SK-N-SH (cell line): ENCODE data around the gene CKS1B. TPM values are rescaled to one million over a fixed set of nuclear protein-coding genes. Genes with fewer than 3 reads are reported as not detected.
A peak's percentile ranks its signal among the peaks of the same experiment; 100 is the strongest.

ENCODE experiments used
- CTCF ChIA-PET: fragments of 300-600, 350-600 bp; formaldehyde crosslinking; extraction: SDS; loops from one replicate; lab custom pipeline; 2021; lab: Yijun Ruan, JAX
- POLR2A ChIA-PET: fragments of 350-600 bp; sonication (Branson Sonifier 250); formaldehyde crosslinking; extraction: SDS; loops from one replicate; lab custom pipeline; 2020; ENCODE audit warnings: antibody characterized with exemption, inconsistent platforms; lab: Yijun Ruan, JAX
- DNase-seq: peaks from one replicate; pipeline ENCODE4 v3.0.0; 2012
- H2AFZ ChIP-seq: fragments of 200-600 bp; sonication (generic); 2 replicates; pipeline ENCODE4 v1.8.1; 2016; ENCODE audit warnings: antibody characterized with exemption, mild to moderate bottlenecking, low read depth
- H3F3A ChIP-seq: fragments of 200-600 bp; sonication (generic); replicated peaks from 2 replicates; pipeline ENCODE3; 2016; ENCODE audit warnings: antibody characterized with exemption, mild to moderate bottlenecking; ENCODE audit not compliant: insufficient read depth
- H3K27ac ChIP-seq, 2 experiments: fragments of 200-500 bp in 1 of 2; fragments of 200-600 bp in 1 of 2; sonication (Bioruptor generic) in 1 of 2; sonication (generic), shearing (Covaris generic) in 1 of 2; 2 replicates each; pipeline versions ENCODE4 v1.5.1 to v1.6.1; 2014 to 2016; ENCODE audit warnings: low read depth in 2 of 2, inconsistent platforms in 1 of 2, low read length in 1 of 2, mild to moderate bottlenecking in 1 of 2, mixed read lengths in 1 of 2
- H3K27me3 ChIP-seq: fragments of 200-600 bp; sonication (generic), shearing (Covaris generic); 2 replicates; pipeline ENCODE4 v1.6.1; 2016; ENCODE audit warnings: mixed run types; ENCODE audit not compliant: insufficient read depth
- H3K36me3 ChIP-seq, 2 experiments: fragments of 200-500 bp in 1 of 2; fragments of 200-600 bp in 1 of 2; sonication (Bioruptor generic) in 1 of 2; sonication (generic) in 1 of 2; replicated peaks in 1 of 2; 2 replicates each; pipeline versions ENCODE3 to v1.5.1; 2014 to 2016; ENCODE audit warnings: low read length in 1 of 2, mild to moderate bottlenecking in 1 of 2; ENCODE audit not compliant: insufficient read depth in 2 of 2, control insufficient read depth in 1 of 2
- H3K4me1 ChIP-seq, 2 experiments: fragments of 200-500 bp in 1 of 2; fragments of 200-600 bp in 1 of 2; sonication (Bioruptor generic) in 1 of 2; sonication (generic), shearing (Covaris generic) in 1 of 2; 2 replicates each; pipeline versions ENCODE4 v1.5.1 to v1.6.1; 2014 to 2016; ENCODE audit warnings: low read depth in 1 of 2, low read length in 1 of 2, mixed run types in 1 of 2; ENCODE audit not compliant: insufficient read depth in 2 of 2, control insufficient read depth in 1 of 2
- H3K4me2 ChIP-seq: fragments of 200-600 bp; sonication (generic), shearing (Covaris generic); 2 replicates; pipeline ENCODE4 v1.6.1; 2017; ENCODE audit warnings: mixed run types
- H3K4me3 ChIP-seq, 2 experiments: fragments of 200-500 bp in 1 of 2; fragments of 200-600 bp in 1 of 2; sonication (Bioruptor generic) in 1 of 2; sonication (generic), shearing (Covaris generic) in 1 of 2; 2 replicates each; pipeline versions ENCODE4 v1.5.1 to v1.8.1; 2014 to 2016; ENCODE audit warnings: low read depth in 2 of 2, inconsistent platforms in 1 of 2, low read length in 1 of 2, mild to moderate bottlenecking in 1 of 2, mixed read lengths in 1 of 2, moderate library complexity in 1 of 2
- H3K79me2 ChIP-seq: fragments of 200-600 bp; sonication (generic); 2 replicates; pipeline ENCODE4 v1.8.1; 2017; ENCODE audit warnings: mild to moderate bottlenecking; ENCODE audit not compliant: insufficient read depth
- H3K9ac ChIP-seq: fragments of 200-600 bp; sonication (generic); 2 replicates; pipeline ENCODE4 v1.6.1; 2017; ENCODE audit warnings: mixed run types
- H3K9me2 ChIP-seq: fragments of 200-600 bp; sonication (generic); 2 replicates; pipeline ENCODE4 v1.6.1; 2017; ENCODE audit warnings: mixed run types
- H3K9me3 ChIP-seq: fragments of 200-600 bp; sonication (generic); 2 replicates; pipeline ENCODE4 v1.6.1; 2017; ENCODE audit warnings: mixed run types, mild to moderate bottlenecking, moderate library complexity
- H4K20me1 ChIP-seq: fragments of 200-600 bp; sonication (generic); 2 replicates; pipeline ENCODE4 v1.6.1; 2017; ENCODE audit warnings: mild to moderate bottlenecking, mixed run types; ENCODE audit not compliant: insufficient read depth
- CHD2 ChIP-seq: fragments of 150-350 bp; IDR thresholded peaks from 2 replicates; pipeline ENCODE4 v1.6.1; 2018; ENCODE audit warnings: low read length; ENCODE audit not compliant: partially characterized antibody
- CTCF ChIP-seq: fragments of 200-600 bp; sonication (generic); IDR thresholded peaks from 2 replicates; pipeline ENCODE4 v1.6.1; 2017; ENCODE audit warnings: antibody characterized with exemption, mild to moderate bottlenecking, moderate library complexity
- ELF1 ChIP-seq: IDR thresholded peaks from 2 replicates; pipeline ENCODE4 v1.4.0; 2012
- EP300 ChIP-seq, 2 experiments: IDR thresholded peaks; 2 replicates each; pipeline versions ENCODE4 v1.4.0 to v1.6.1; 2012; ENCODE audit warnings: borderline replicate concordance in 1 of 2, low read depth in 1 of 2, low read length in 1 of 2
- FOXJ3 ChIP-seq: sonication (generic); formaldehyde crosslinking; IDR thresholded peaks from 2 replicates; pipeline ENCODE4 v1.5.1; 2020; ENCODE audit warnings: mild to moderate bottlenecking, missing genetic modification reagents
- IRF3 ChIP-seq: fragments of 150-350 bp; IDR thresholded peaks from 2 replicates; pipeline ENCODE4 v1.6.1; 2016; ENCODE audit warnings: mild to moderate bottlenecking, low read depth, low read length
- MAX ChIP-seq: IDR thresholded peaks from 2 replicates; pipeline ENCODE4 v1.4.0; 2012; ENCODE audit warnings: low read depth
- MEF2A ChIP-seq: IDR thresholded peaks from 2 replicates; pipeline ENCODE4 v1.4.0; 2012; ENCODE audit warnings: low read depth, borderline replicate concordance
- MXI1 ChIP-seq: IDR thresholded peaks from 2 replicates; pipeline ENCODE4 v1.6.1; 2012; ENCODE audit warnings: mild to moderate bottlenecking, low read depth, low read length, improper control_type of control experiment
- POLR2AphosphoS5 ChIP-seq: IDR thresholded peaks from 2 replicates; pipeline ENCODE4 v1.6.1; 2012; ENCODE audit warnings: low read depth, low read length
- RFX5 ChIP-seq: IDR thresholded peaks from 2 replicates; pipeline ENCODE4 v1.6.1; 2012; ENCODE audit warnings: mild to moderate bottlenecking, improper control_type of control experiment, low read length
- SIN3A ChIP-seq: IDR thresholded peaks from 2 replicates; pipeline ENCODE4 v1.6.1; 2012; ENCODE audit warnings: low read depth, mild to moderate bottlenecking, low read length, moderate library complexity, borderline replicate concordance
- SMC3 ChIP-seq: IDR thresholded peaks from 2 replicates; pipeline ENCODE4 v1.6.1; 2012; ENCODE audit warnings: low read depth, low read length, improper control_type of control experiment
- TEAD4 ChIP-seq: IDR thresholded peaks from 2 replicates; pipeline ENCODE4 v1.4.0; 2012; ENCODE audit warnings: mild to moderate bottlenecking, borderline replicate concordance; ENCODE audit not compliant: insufficient read depth
- USF1 ChIP-seq: IDR thresholded peaks from 2 replicates; pipeline ENCODE4 v1.4.0; 2012; ENCODE audit warnings: low read depth, borderline replicate concordance
- USF2 ChIP-seq: fragments of 150-350 bp; IDR thresholded peaks from 2 replicates; pipeline ENCODE4 v1.6.1; 2017; ENCODE audit warnings: antibody characterized with exemption, low read length, low read depth, borderline replicate concordance
- YY1 ChIP-seq: IDR thresholded peaks from 2 replicates; pipeline ENCODE4 v1.4.0; 2012; ENCODE audit warnings: low read depth, mild to moderate bottlenecking
- ZBTB33 ChIP-seq: IDR thresholded peaks from 2 replicates; pipeline ENCODE4 v1.4.0; 2012; ENCODE audit warnings: low read depth, borderline replicate concordance
- WGBS: methylation state at CpG from one replicate; pipeline ENCODE4 v1.1.6; 2017; ENCODE audit warnings: low lambda C conversion rate; 5-methylcytosine and 5-hydroxymethylcytosine counted together
- polyA plus RNA-seq, 3 experiments: library from polyadenylated mRNA; depleted of rRNA; stranded (reverse); fragments of >200 nt; gene quantifications; 2 replicates each; pipeline ENCODE4 v1.2.3, GENCODE V29; 2012

The CKS1B gene
- polyA plus RNA-seq, 1 of the 3 experiments (the other 2 are of a cell fraction) = 308 TPM

GRCh38 chr1:154958036-154958435 lies 16.4 kb upstream of the CKS1B start:
- H3K4me1 ChIP-seq = peaks cover 2 to 51% of the 10 kb centered on the region in 2 experiments; a peak in 3 of 4 replicates
- peaks cover 0 to 29% of the 10 kb centered on the region in 2 experiments for H3K36me3 ChIP-seq
- H3K27me3 ChIP-seq = no peaks in the 10 kb centered on the region
- WGBS = 96% methylated on average over 2 of the region's 2 CpGs
- DNase-seq = no peak
- H4K20me1 ChIP-seq = no peaks in the 10 kb centered on the region
- H3K9ac ChIP-seq = no peak overlapping the region
- H3K9me3 ChIP-seq = no peaks in the 10 kb centered on the region
- no peaks in the 10 kb centered on the region for H3K9me2 ChIP-seq
- no peak overlapping the region for H2AFZ ChIP-seq
- 0 out of 4 replicates have a peak overlapping the region, but pooled peaks of 1 of the 2 experiments have one; percentile 5 for H3K27ac ChIP-seq
- no peak for TF ChIP-seq CHD2
- no peak for TF ChIP-seq MAX
- TF ChIP-seq CTCF = no peak
- TF ChIP-seq ELF1 = no peak
- TF ChIP-seq EP300 (IDR thresholded peaks at IDR 0.05; ENCODE audit: borderline replicate concordance in 1 of 2, low read depth in 1 of 2, low read length in 1 of 2) = no peak
- no peak for TF ChIP-seq RFX5
- no peak for TF ChIP-seq TEAD4
- no peak for TF ChIP-seq MEF2A
- TF ChIP-seq YY1 = no peak
- no peak for TF ChIP-seq IRF3
- no peak for TF ChIP-seq FOXJ3
- TF ChIP-seq, all 33 proteins: peak for 0
- Histone ChIP-seq H3F3A (peaks cover 15% of the 10 kb centered on the region), H3K4me3 (no peak overlapping the region), H3K79me2 (peaks cover 22% of the 10 kb centered on the region), H3K4me2 (no peak overlapping the region)
- POLR2A ChIA-PET = no interaction called here
- CTCF ChIA-PET = interaction anchor here (1.7 to 37.5 kb wide), 2 partner anchors 40 to 103 kb away, joined by 4 to 640 read pairs; partner anchors contain the start of genes LENEP and ZBTB7B

- H2AFZ ChIP-seq = no peak overlapping the region
- H4K20me1 ChIP-seq = no peaks in the 10 kb centered on the region
- H3K4me1 ChIP-seq = peaks cover 4 to 50% of the 10 kb centered on the region in 2 experiments; a peak in 3 of 4 replicates
- H3K4me3 ChIP-seq = no peak overlapping the region
- no peaks in the 10 kb centered on the region for H3K27me3 ChIP-seq
- H3K4me2 ChIP-seq = no peak overlapping the region
- peaks cover 6 to 37% of the 10 kb centered on the region in 2 experiments for H3K36me3 ChIP-seq
- H3K79me2 ChIP-seq = peaks cover 29% of the 10 kb centered on the region
- no peak overlapping the region; a peak in 1 of 4 replicates for H3K27ac ChIP-seq
- ChIA-PET CTCF (interaction anchor here (1.5 to 37.5 kb wide), 4 partner anchors 12 to 103 kb away, joined by 4 to 640 read pairs (median 21); partner anchors contain the start of genes CKS1B, LENEP, SHC1 and ZBTB7B), POLR2A (interaction anchor here (1.5 kb wide), 1 partner anchor 20 kb away, joined by 3 read pairs; no protein-coding TSS in a partner anchor)
- no peak overlapping the region for H3K9ac ChIP-seq
- H3K9me2 ChIP-seq = no peaks in the 10 kb centered on the region
- 90% methylated on average over 7 of the region's 16 CpGs for WGBS
- peaks cover 21% of the 10 kb centered on the region for H3F3A ChIP-seq
- DNase-seq = no peak
- no peaks in the 10 kb centered on the region for H3K9me3 ChIP-seq
- TF ChIP-seq SIN3A (no peak), MEF2A (no peak), SMC3 (no peak), USF1 (no peak), MAX (no peak), POLR2AphosphoS5 (no peak), USF2 (no peak), RFX5 (no peak), MXI1 (no peak), ZBTB33 (no peak)
These were observed 15.6 kb upstream of the CKS1B start for GRCh38 chr1:154958681-154959425.
